ENCODE data around the gene EIF6.

EIF6 gene

GRCh38 chr20:35283441-35284266 is 918 bp downstream of the EIF6 start:
- Mint-ChIP-seq H3K27ac (peak overlapping the region; percentile 81), H3K27me3 (ENCODE audit: low read depth) (no peaks in the 10 kb centered on the region), H3K4me1 (ENCODE audit: low read depth) (peaks cover 22% of the 10 kb centered on the region), H3K4me3 (peak overlapping the region; percentile 92), H3K9me3 (no peaks in the 10 kb centered on the region), H3K36me3 (ENCODE audit: low read depth) (peaks cover 15% of the 10 kb centered on the region)

- no peak overlapping the region for H3K4me3 Mint-ChIP-seq
- no peaks in the 10 kb centered on the region for H3K9me3 Mint-ChIP-seq
- no peak overlapping the region for H3K27ac Mint-ChIP-seq
- no peaks in the 10 kb centered on the region for H3K27me3 Mint-ChIP-seq (ENCODE audit: low read depth)
- peaks cover 27% of the 10 kb centered on the region for H3K36me3 Mint-ChIP-seq (ENCODE audit: low read depth)
- H3K4me1 Mint-ChIP-seq (ENCODE audit: low read depth): peaks cover 23% of the 10 kb centered on the region
Measured at GRCh38 chr20:35281506-35282101, 3.0 kb downstream of the EIF6 start.

- no peak overlapping the region for H3K4me3 Mint-ChIP-seq
- peaks cover 27% of the 10 kb centered on the region for H3K36me3 Mint-ChIP-seq (ENCODE audit: low read depth)
- H3K27ac Mint-ChIP-seq: peak overlapping the region; percentile 61
- peaks cover 21% of the 10 kb centered on the region for H3K4me1 Mint-ChIP-seq (ENCODE audit: low read depth)
- no peaks in the 10 kb centered on the region for H3K9me3 Mint-ChIP-seq
- no peaks in the 10 kb centered on the region for H3K27me3 Mint-ChIP-seq (ENCODE audit: low read depth)
Measured at GRCh38 chr20:35280523-35280922, 4.0 kb downstream of the EIF6 start.

GRCh38 chr20:35279533-35280174 is 4.9 kb downstream of the EIF6 start:
- peak overlapping the region; percentile 9 for H3K27ac Mint-ChIP-seq
- peaks cover 16% of the 10 kb centered on the region for H3K4me1 Mint-ChIP-seq (ENCODE audit: low read depth)
- H3K9me3 Mint-ChIP-seq: no peaks in the 10 kb centered on the region
- no peaks in the 10 kb centered on the region for H3K27me3 Mint-ChIP-seq (ENCODE audit: low read depth)
- H3K4me3 Mint-ChIP-seq: no peak overlapping the region
- peaks cover 27% of the 10 kb centered on the region for H3K36me3 Mint-ChIP-seq (ENCODE audit: low read depth)

- no peak overlapping the region for H3K4me3 Mint-ChIP-seq
- peak overlapping the region; percentile 79 for H3K27ac Mint-ChIP-seq
- H3K9me3 Mint-ChIP-seq: no peaks in the 10 kb centered on the region
- H3K36me3 Mint-ChIP-seq (ENCODE audit: low read depth): peaks cover 27% of the 10 kb centered on the region
- no peaks in the 10 kb centered on the region for H3K27me3 Mint-ChIP-seq (ENCODE audit: low read depth)
- H3K4me1 Mint-ChIP-seq (ENCODE audit: low read depth): peaks cover 14% of the 10 kb centered on the region
Measured at GRCh38 chr20:35279040-35279439, 5.5 kb downstream of the EIF6 start.

- H3K27me3 Mint-ChIP-seq (ENCODE audit: low read depth): no peaks in the 10 kb centered on the region
- H3K9me3 Mint-ChIP-seq: no peaks in the 10 kb centered on the region
- H3K27ac Mint-ChIP-seq: peak within 1 kb of the TSS; percentile 100
- H3K36me3 Mint-ChIP-seq (ENCODE audit: low read depth): peaks cover 27% of the 10 kb centered on the region
- H3K4me3 Mint-ChIP-seq: peak within 1 kb of the TSS; percentile 99
- H3K4me1 Mint-ChIP-seq (ENCODE audit: low read depth): peaks cover 6% of the 10 kb centered on the region
Measured at GRCh38 chr20:35277531-35278395, 6.8 kb downstream of the EIF6 start, which contains the start of gene MMP24OS. TSS of gene MMP24OS (minus strand) at chr20:35278122. CDS start at chr20:35277929, 193 bp downstream.

- Mint-ChIP-seq H3K36me3 (ENCODE audit: low read depth) (peaks cover 24% of the 10 kb centered on the region), H3K4me1 (ENCODE audit: low read depth) (peaks cover 4% of the 10 kb centered on the region), H3K27ac (peak overlapping the region; percentile 100), H3K4me3 (peak overlapping the region; percentile 99), H3K9me3 (no peaks in the 10 kb centered on the region), H3K27me3 (ENCODE audit: low read depth) (no peaks in the 10 kb centered on the region)
Measured at GRCh38 chr20:35277127-35277526, 7.4 kb downstream of the EIF6 start.

- Mint-ChIP-seq H3K36me3 (ENCODE audit: low read depth) (peaks cover 22% of the 10 kb centered on the region), H3K27me3 (ENCODE audit: low read depth) (no peaks in the 10 kb centered on the region), H3K4me1 (ENCODE audit: low read depth) (peaks cover 2% of the 10 kb centered on the region), H3K9me3 (no peaks in the 10 kb centered on the region), H3K27ac (peak overlapping the region; percentile 100), H3K4me3 (peak overlapping the region; percentile 99)
Measured at GRCh38 chr20:35276408-35276807, 8.2 kb downstream of the EIF6 start.

- no peak overlapping the region for H3K27ac Mint-ChIP-seq
Measured at GRCh38 chr20:35275741-35276251, 8.8 kb downstream of the EIF6 start.

GRCh38 chr20:35274172-35275092 is 10.1 kb downstream of the EIF6 start:
- Mint-ChIP-seq H3K9me3 (no peaks in the 10 kb centered on the region), H3K36me3 (ENCODE audit: low read depth) (peaks cover 24% of the 10 kb centered on the region), H3K4me3 (no peak overlapping the region), H3K4me1 (ENCODE audit: low read depth) (peaks cover 2% of the 10 kb centered on the region), H3K27me3 (ENCODE audit: low read depth) (no peaks in the 10 kb centered on the region), H3K27ac (no peak overlapping the region)

More at GRCh38 chr20:35275741-35276251, 8.8 kb downstream of the EIF6 start:
- peak overlapping the region; percentile 99 for H3K4me3 Mint-ChIP-seq
- H3K36me3 Mint-ChIP-seq (ENCODE audit: low read depth): peaks cover 26% of the 10 kb centered on the region
- H3K27me3 Mint-ChIP-seq (ENCODE audit: low read depth): no peaks in the 10 kb centered on the region
- no peaks in the 10 kb centered on the region for H3K9me3 Mint-ChIP-seq
- H3K4me1 Mint-ChIP-seq (ENCODE audit: low read depth): peaks cover 2% of the 10 kb centered on the region

GRCh38 chr20:35273449-35274171 is 11.0 kb downstream of the EIF6 start:
- Mint-ChIP-seq H3K4me1 (ENCODE audit: low read depth) (peaks cover 2% of the 10 kb centered on the region), H3K4me3 (no peak overlapping the region), H3K27me3 (ENCODE audit: low read depth) (no peaks in the 10 kb centered on the region), H3K36me3 (ENCODE audit: low read depth) (peaks cover 24% of the 10 kb centered on the region), H3K27ac (no peak overlapping the region), H3K9me3 (no peaks in the 10 kb centered on the region)

GRCh38 chr20:35271904-35272303 is 12.7 kb downstream of the EIF6 start:
- Mint-ChIP-seq H3K4me1 (ENCODE audit: low read depth) (peaks cover 1% of the 10 kb centered on the region), H3K27me3 (ENCODE audit: low read depth) (no peaks in the 10 kb centered on the region), H3K9me3 (no peaks in the 10 kb centered on the region), H3K4me3 (no peak overlapping the region), H3K27ac (no peak overlapping the region), H3K36me3 (ENCODE audit: low read depth) (peaks cover 15% of the 10 kb centered on the region)
